Measurements from ENCODE around the gene RPA1.

DNA sequence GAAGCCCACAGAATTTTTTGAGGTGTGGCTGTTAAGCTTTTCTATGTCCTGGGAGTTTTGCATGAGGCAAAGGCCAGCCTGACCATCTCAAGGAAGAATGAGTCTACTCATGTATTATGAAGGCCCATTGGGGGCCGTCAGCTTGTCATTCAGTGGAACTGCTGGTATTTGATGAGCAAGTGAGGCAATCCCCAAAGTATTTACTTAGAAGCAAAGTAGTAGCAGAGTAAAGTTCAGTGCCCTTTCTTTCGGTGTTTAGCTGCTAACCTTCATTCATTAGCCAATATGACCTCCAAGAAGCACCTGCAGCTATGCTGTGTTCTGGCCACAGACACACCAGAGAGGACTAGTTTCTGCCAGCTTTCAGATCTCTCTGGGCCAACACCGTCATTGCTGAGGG is 80.2 kb downstream of the RPA1 start:
- TF ChIP-seq, protein P1, sequence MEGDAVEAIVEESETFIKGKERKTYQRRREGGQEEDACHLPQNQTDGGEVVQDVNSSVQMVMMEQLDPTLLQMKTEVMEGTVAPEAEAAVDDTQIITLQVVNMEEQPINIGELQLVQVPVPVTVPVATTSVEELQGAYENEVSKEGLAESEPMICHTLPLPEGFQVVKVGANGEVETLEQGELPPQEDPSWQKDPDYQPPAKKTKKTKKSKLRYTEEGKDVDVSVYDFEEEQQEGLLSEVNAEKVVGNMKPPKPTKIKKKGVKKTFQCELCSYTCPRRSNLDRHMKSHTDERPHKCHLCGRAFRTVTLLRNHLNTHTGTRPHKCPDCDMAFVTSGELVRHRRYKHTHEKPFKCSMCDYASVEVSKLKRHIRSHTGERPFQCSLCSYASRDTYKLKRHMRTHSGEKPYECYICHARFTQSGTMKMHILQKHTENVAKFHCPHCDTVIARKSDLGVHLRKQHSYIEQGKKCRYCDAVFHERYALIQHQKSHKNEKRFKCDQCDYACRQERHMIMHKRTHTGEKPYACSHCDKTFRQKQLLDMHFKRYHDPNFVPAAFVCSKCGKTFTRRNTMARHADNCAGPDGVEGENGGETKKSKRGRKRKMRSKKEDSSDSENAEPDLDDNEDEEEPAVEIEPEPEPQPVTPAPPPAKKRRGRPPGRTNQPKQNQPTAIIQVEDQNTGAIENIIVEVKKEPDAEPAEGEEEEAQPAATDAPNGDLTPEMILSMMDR (conservative IDR thresholded peaks at IDR 0.05) = no peak
- no peak for TF ChIP-seq EZH2 (IDR thresholded peaks at IDR 0.05; ENCODE audit: low read depth)

Data from PC-9 (cell line).